ENCODE results near the gene ELK3. TPM values are rescaled to one million over a fixed set of nuclear protein-coding genes. Genes with fewer than 3 reads are reported as not detected.

The ELK3 gene
- polyA plus RNA-seq, 3 donors, result 12.1 to 14.9 (median 14.6) TPM

- H3K4me2 ChIP-seq (replicated peaks; ENCODE audit: extremely low read depth, low read length, poor library complexity, severe bottlenecking), result no peak overlapping the region
- Mint-ChIP-seq H3K9me3 (no peaks in the 10 kb centered on the region), H3K27ac (peak overlapping the region in 1 of 7 donors; percentile 31), H3K36me3 (peaks cover 21 to 28% of the 10 kb centered on the region in 2 donors), H3K27me3 (ENCODE audit: low read depth in 3 of 3) (no peaks in the 10 kb centered on the region), H3K4me1 (peaks cover 60% of the 10 kb centered on the region), H3K4me3 (no peak overlapping the region)
- no peaks in the 10 kb centered on the region for H3K9me3 ChIP-seq (replicated peaks in 1 of 2; ENCODE audit: control insufficient read depth in 1 of 2, insufficient read depth in 1 of 2, low read length in 2 of 2)
- no CpG with 5 or more reads among the region's 3 CpGs for WGBS (ENCODE audit: insufficient coverage)
- peaks cover 0 to 12% of the 10 kb centered on the region in 2 donors for H3K36me3 ChIP-seq (replicated peaks in 1 of 2; ENCODE audit: control insufficient read depth in 1 of 2, insufficient read depth in 2 of 2, low read length in 2 of 2)
- no peak overlapping the region for H3K9ac ChIP-seq (ENCODE audit: insufficient read depth, low read length, poor library complexity, severe bottlenecking)
- H3K4me1 ChIP-seq (ENCODE audit: control insufficient read depth in 1 of 2, insufficient read depth in 2 of 2, low read length in 2 of 2), result peaks cover 24 to 30% of the 10 kb centered on the region in 2 donors
- H3K4me3 ChIP-seq (replicated peaks in 1 of 3; ENCODE audit: low read depth in 2 of 3, low read length in 3 of 3), result no peak overlapping the region
- H3K79me2 ChIP-seq (ENCODE audit: insufficient read depth, low read length), result peaks cover 100% of the 10 kb centered on the region
- no peak overlapping the region for H2AFZ ChIP-seq (ENCODE audit: insufficient read depth, low read depth, low read length, poor library complexity, severe bottlenecking)
- DNase-seq, result no peak
- intact Hi-C loops (cut with micrococcal nuclease), result loop anchor here in 1 of 2 donors (10.0 kb wide), 1 partner anchor 91 kb away; no protein-coding TSS in a partner anchor
- H3K27ac ChIP-seq (ENCODE audit: low read depth in 1 of 2, low read length in 2 of 2), result no peak overlapping the region
- TF ChIP-seq, protein P1, sequence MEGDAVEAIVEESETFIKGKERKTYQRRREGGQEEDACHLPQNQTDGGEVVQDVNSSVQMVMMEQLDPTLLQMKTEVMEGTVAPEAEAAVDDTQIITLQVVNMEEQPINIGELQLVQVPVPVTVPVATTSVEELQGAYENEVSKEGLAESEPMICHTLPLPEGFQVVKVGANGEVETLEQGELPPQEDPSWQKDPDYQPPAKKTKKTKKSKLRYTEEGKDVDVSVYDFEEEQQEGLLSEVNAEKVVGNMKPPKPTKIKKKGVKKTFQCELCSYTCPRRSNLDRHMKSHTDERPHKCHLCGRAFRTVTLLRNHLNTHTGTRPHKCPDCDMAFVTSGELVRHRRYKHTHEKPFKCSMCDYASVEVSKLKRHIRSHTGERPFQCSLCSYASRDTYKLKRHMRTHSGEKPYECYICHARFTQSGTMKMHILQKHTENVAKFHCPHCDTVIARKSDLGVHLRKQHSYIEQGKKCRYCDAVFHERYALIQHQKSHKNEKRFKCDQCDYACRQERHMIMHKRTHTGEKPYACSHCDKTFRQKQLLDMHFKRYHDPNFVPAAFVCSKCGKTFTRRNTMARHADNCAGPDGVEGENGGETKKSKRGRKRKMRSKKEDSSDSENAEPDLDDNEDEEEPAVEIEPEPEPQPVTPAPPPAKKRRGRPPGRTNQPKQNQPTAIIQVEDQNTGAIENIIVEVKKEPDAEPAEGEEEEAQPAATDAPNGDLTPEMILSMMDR (IDR thresholded peaks at IDR 0.05), result no peak
- peaks cover 100% of the 10 kb centered on the region for H4K20me1 ChIP-seq (ENCODE audit: insufficient read depth, low read length)
- H3K27me3 ChIP-seq (ENCODE audit: control insufficient read depth in 2 of 2, insufficient read depth in 2 of 2, low read length in 2 of 2), result no peaks in the 10 kb centered on the region
These were observed 11.7 kb downstream of the ELK3 start for GRCh38 chr12:96205908-96206307.

- peaks cover 100% of the 10 kb centered on the region for H4K20me1 ChIP-seq (ENCODE audit: insufficient read depth, low read length)
- H3K4me3 ChIP-seq (replicated peaks in 1 of 3; ENCODE audit: low read depth in 2 of 3, low read length in 3 of 3), result no peak overlapping the region
- H3K4me1 Mint-ChIP-seq, result peaks cover 63% of the 10 kb centered on the region
- H3K4me3 Mint-ChIP-seq, result no peak overlapping the region
- H3K79me2 ChIP-seq (ENCODE audit: insufficient read depth, low read length), result peaks cover 100% of the 10 kb centered on the region
- peaks cover 17 to 24% of the 10 kb centered on the region in 2 donors for H3K36me3 Mint-ChIP-seq
- WGBS (ENCODE audit: insufficient coverage), result no CpG with 5 or more reads among the region's 4 CpGs
- no peaks in the 10 kb centered on the region for H3K9me3 Mint-ChIP-seq
- H3K4me1 ChIP-seq (ENCODE audit: control insufficient read depth in 1 of 2, insufficient read depth in 2 of 2, low read length in 2 of 2), result peaks cover 30 to 42% of the 10 kb centered on the region in 2 donors
- intact Hi-C loops (cut with micrococcal nuclease), result loop anchor here in 1 of 2 donors (10.0 kb wide), 1 partner anchor 92 kb away; no protein-coding TSS in a partner anchor
- H2AFZ ChIP-seq (ENCODE audit: insufficient read depth, low read depth, low read length, poor library complexity, severe bottlenecking), result no peak overlapping the region
- no peaks in the 10 kb centered on the region for H3K27me3 Mint-ChIP-seq (ENCODE audit: low read depth in 3 of 3)
- TF ChIP-seq, protein P1 (IDR thresholded peaks at IDR 0.05), result no peak
- H3K4me2 ChIP-seq (replicated peaks; ENCODE audit: extremely low read depth, low read length, poor library complexity, severe bottlenecking), result no peak overlapping the region
- no peak overlapping the region for H3K27ac ChIP-seq (ENCODE audit: low read depth in 1 of 2, low read length in 2 of 2)
- no peak overlapping the region for H3K9ac ChIP-seq (ENCODE audit: insufficient read depth, low read length, poor library complexity, severe bottlenecking)
- no peak for DNase-seq
- H3K27me3 ChIP-seq (ENCODE audit: control insufficient read depth in 2 of 2, insufficient read depth in 2 of 2, low read length in 2 of 2), result no peaks in the 10 kb centered on the region
- H3K9me3 ChIP-seq (replicated peaks in 1 of 2; ENCODE audit: control insufficient read depth in 1 of 2, insufficient read depth in 1 of 2, low read length in 2 of 2), result no peaks in the 10 kb centered on the region
- peaks cover 0 to 12% of the 10 kb centered on the region in 2 donors for H3K36me3 ChIP-seq (replicated peaks in 1 of 2; ENCODE audit: control insufficient read depth in 1 of 2, insufficient read depth in 2 of 2, low read length in 2 of 2)
- no peak overlapping the region for H3K27ac Mint-ChIP-seq
These were observed 12.9 kb downstream of the ELK3 start for GRCh38 chr12:96206936-96207662.

Measured in CD14-positive monocyte (primary cell).